SK-N-SH treated with all-trans-retinoic acid at 6 μM for 48 hours (cell line): ENCODE measurements around the gene ZEB2.
A peak's percentile ranks its signal among the peaks of the same experiment; 100 is the strongest.

ENCODE experiments used
- ATAC-seq: fragments of 200-7000 bp; cut with Tn5 transposase; 3 replicates; pipeline ENCODE4 v1.9.1; 2020; ENCODE audit warnings: mild to moderate bottlenecking, moderate library complexity
- ARNTL ChIP-seq: fragments of 450-650 bp; formaldehyde crosslinking; IDR thresholded peaks from 2 replicates; pipeline ENCODE4 v1.5.0; 2020; ENCODE audit warnings: low read depth, mild to moderate bottlenecking, moderate library complexity, borderline replicate concordance
- BACH2 ChIP-seq: fragments of 250-450 bp; sonication (Bioruptor Pico); IDR thresholded peaks from 2 replicates; pipeline ENCODE4 v1.9.0; 2021; ENCODE audit warnings: mild to moderate bottlenecking, borderline replicate concordance
- CREB5 ChIP-seq: fragments of 250-450 bp; sonication (Bioruptor Pico); IDR thresholded peaks from 2 replicates; pipeline ENCODE4 v1.5.1; 2020; ENCODE audit warnings: low read depth, mild to moderate bottlenecking, moderate library complexity
- CSDC2 ChIP-seq: fragments of 250-450 bp; sonication (Bioruptor Pico); IDR thresholded peaks from 2 replicates; pipeline ENCODE4 v1.5.0; 2020; ENCODE audit warnings: mild to moderate bottlenecking, moderate library complexity
- CSRNP3 ChIP-seq: fragments of 250-450 bp; sonication (Bioruptor Pico); IDR thresholded peaks from 2 replicates; pipeline ENCODE4 v1.5.1; 2021; ENCODE audit warnings: mild to moderate bottlenecking, moderate library complexity
- ESRRG ChIP-seq: fragments of 250-450 bp; sonication (Bioruptor Pico); IDR thresholded peaks from 2 replicates; pipeline ENCODE4 v1.6.1; 2021; ENCODE audit warnings: mild to moderate bottlenecking
- GLIS3 ChIP-seq: fragments of 250-450 bp; sonication (Bioruptor Pico); IDR thresholded peaks from 2 replicates; pipeline ENCODE4 v1.5.0; 2020; ENCODE audit warnings: mild to moderate bottlenecking, moderate library complexity
- OSR1 ChIP-seq: fragments of 250-450 bp; sonication (Bioruptor Pico); IDR thresholded peaks from 2 replicates; pipeline ENCODE4 v1.8.0; 2022; ENCODE audit warnings: moderate library complexity, mild to moderate bottlenecking, inconsistent platforms
- PATZ1 ChIP-seq: fragments of 250-450 bp; sonication (Bioruptor Pico); IDR thresholded peaks from 2 replicates; pipeline ENCODE4 v1.8.0; 2020; ENCODE audit warnings: mild to moderate bottlenecking, moderate library complexity, borderline replicate concordance
- POU6F1 ChIP-seq: fragments of 250-450 bp; sonication (Bioruptor Pico); IDR thresholded peaks from 2 replicates; pipeline ENCODE4 v1.8.0; 2021; ENCODE audit warnings: low read depth, mild to moderate bottlenecking, moderate library complexity, borderline replicate concordance
- PPARA ChIP-seq: fragments of 250-450 bp; sonication (Bioruptor Pico); IDR thresholded peaks from 2 replicates; pipeline ENCODE4 v1.5.0; 2020; ENCODE audit warnings: mild to moderate bottlenecking, borderline replicate concordance
- RARB ChIP-seq: fragments of 250-450 bp; sonication (Bioruptor Pico); IDR thresholded peaks from 2 replicates; pipeline ENCODE4 v1.8.0; 2021; ENCODE audit warnings: mild to moderate bottlenecking, moderate library complexity
- SNAI2 ChIP-seq: fragments of 250-450 bp; sonication (Bioruptor Pico); IDR thresholded peaks from 2 replicates; pipeline ENCODE4 v1.5.0; 2020; ENCODE audit warnings: mild to moderate bottlenecking, moderate library complexity
- TCF4 ChIP-seq: fragments of 250-450 bp; sonication (Bioruptor Pico); IDR thresholded peaks from 2 replicates; pipeline ENCODE4 v1.8.0; 2021; ENCODE audit warnings: mild to moderate bottlenecking, moderate library complexity, borderline replicate concordance
- TOX ChIP-seq: fragments of 250-450 bp; sonication (Bioruptor Pico); IDR thresholded peaks from 2 replicates; pipeline ENCODE4 v1.8.0; 2021; ENCODE audit warnings: mild to moderate bottlenecking, moderate library complexity, borderline replicate concordance
- TSHZ2 ChIP-seq: fragments of 250-450 bp; sonication (Bioruptor Pico); IDR thresholded peaks from 2 replicates; pipeline ENCODE4 v1.5.0; 2020; ENCODE audit warnings: mild to moderate bottlenecking, moderate library complexity
- ZC3H10 ChIP-seq: fragments of 250-450 bp; sonication (Bioruptor Pico); IDR thresholded peaks from 2 replicates; pipeline ENCODE4 v1.5.1; 2021; ENCODE audit warnings: mild to moderate bottlenecking, moderate library complexity
- ZFP3 ChIP-seq: fragments of 250-450 bp; sonication (Bioruptor Pico); IDR thresholded peaks from 2 replicates; pipeline ENCODE4 v1.5.0; 2020; ENCODE audit warnings: mild to moderate bottlenecking, moderate library complexity
- ZFP30 ChIP-seq: fragments of 450-650 bp; formaldehyde crosslinking; IDR thresholded peaks from 2 replicates; pipeline ENCODE4 v1.5.0; 2022; ENCODE audit warnings: mild to moderate bottlenecking, moderate library complexity
- ZNF70 ChIP-seq: fragments of 450-650 bp; formaldehyde crosslinking; IDR thresholded peaks from 2 replicates; pipeline ENCODE4 v1.5.0; 2020; ENCODE audit warnings: mild to moderate bottlenecking, moderate library complexity

The ZEB2 gene

GRCh38 chr2:144458541-144458940 is 61.4 kb downstream of the ZEB2 start:
- no peak for TF ChIP-seq CSDC2
- TF ChIP-seq TCF4 (CRISPR knock-in tag), result no peak
- no peak for TF ChIP-seq OSR1
- no peak for TF ChIP-seq CSRNP3 (CRISPR knock-in tag)
- no peak for TF ChIP-seq CREB5 (CRISPR knock-in tag)
- TF ChIP-seq SNAI2, result no peak
- no peak for TF ChIP-seq PPARA (CRISPR knock-in tag)
- TF ChIP-seq ESRRG, result no peak
- TF ChIP-seq RARB, result no peak
- TF ChIP-seq PATZ1 (CRISPR knock-in tag), result no peak
- TF ChIP-seq GLIS3 (CRISPR knock-in tag), result no peak
- TF ChIP-seq ZC3H10 (CRISPR knock-in tag), result no peak
- TF ChIP-seq TSHZ2, result no peak
- TF ChIP-seq ARNTL (CRISPR knock-in tag), result no peak
- TF ChIP-seq BACH2 (CRISPR knock-in tag), result no peak
- no peak for TF ChIP-seq ZFP30 (CRISPR knock-in tag)
- no peak for TF ChIP-seq ZNF70 (CRISPR knock-in tag)
- TF ChIP-seq ZFP3, result no peak
- no peak for ATAC-seq

- TF ChIP-seq TCF4 (CRISPR knock-in tag), result no peak
- TF ChIP-seq ZC3H10 (CRISPR knock-in tag), result no peak
- TF ChIP-seq POU6F1, result no peak
- no peak for TF ChIP-seq ZFP30 (CRISPR knock-in tag)
- no peak for TF ChIP-seq OSR1
- TF ChIP-seq ARNTL (CRISPR knock-in tag), result no peak
- TF ChIP-seq CSDC2, result no peak
- TF ChIP-seq TOX, result no peak
- no peak for TF ChIP-seq GLIS3 (CRISPR knock-in tag)
- no peak for TF ChIP-seq CREB5 (CRISPR knock-in tag)
- no peak for TF ChIP-seq SNAI2
- TF ChIP-seq CSRNP3 (CRISPR knock-in tag), result no peak
- TF ChIP-seq, all 23 proteins: peak for 0
- ATAC-seq, result peak; percentile 52
These were observed 63.2 kb downstream of the ZEB2 start for GRCh38 chr2:144456680-144457079.
